Stimulated activated CD4-positive, alpha-beta T cell treated with anti-CD3 and anti-CD28 coated beads, Interleukin-15, amount 100 ng/mL, for 1 hour (primary cell): Measurements from ENCODE around the gene KIN.
"Not testable (repeated sequence)": the region's sequence is repeated elsewhere in the genome, so short reads cannot be mapped to it uniquely, and the experiment has no call there.

Experiments
- DNase-seq, 2 donors: peaks; one replicate each; pipeline ENCODE4 v3.0.0-alpha.2; 2020; ENCODE audit warnings: low read depth in 1 of 2, low spot score in 1 of 2

KIN gene

DNA sequence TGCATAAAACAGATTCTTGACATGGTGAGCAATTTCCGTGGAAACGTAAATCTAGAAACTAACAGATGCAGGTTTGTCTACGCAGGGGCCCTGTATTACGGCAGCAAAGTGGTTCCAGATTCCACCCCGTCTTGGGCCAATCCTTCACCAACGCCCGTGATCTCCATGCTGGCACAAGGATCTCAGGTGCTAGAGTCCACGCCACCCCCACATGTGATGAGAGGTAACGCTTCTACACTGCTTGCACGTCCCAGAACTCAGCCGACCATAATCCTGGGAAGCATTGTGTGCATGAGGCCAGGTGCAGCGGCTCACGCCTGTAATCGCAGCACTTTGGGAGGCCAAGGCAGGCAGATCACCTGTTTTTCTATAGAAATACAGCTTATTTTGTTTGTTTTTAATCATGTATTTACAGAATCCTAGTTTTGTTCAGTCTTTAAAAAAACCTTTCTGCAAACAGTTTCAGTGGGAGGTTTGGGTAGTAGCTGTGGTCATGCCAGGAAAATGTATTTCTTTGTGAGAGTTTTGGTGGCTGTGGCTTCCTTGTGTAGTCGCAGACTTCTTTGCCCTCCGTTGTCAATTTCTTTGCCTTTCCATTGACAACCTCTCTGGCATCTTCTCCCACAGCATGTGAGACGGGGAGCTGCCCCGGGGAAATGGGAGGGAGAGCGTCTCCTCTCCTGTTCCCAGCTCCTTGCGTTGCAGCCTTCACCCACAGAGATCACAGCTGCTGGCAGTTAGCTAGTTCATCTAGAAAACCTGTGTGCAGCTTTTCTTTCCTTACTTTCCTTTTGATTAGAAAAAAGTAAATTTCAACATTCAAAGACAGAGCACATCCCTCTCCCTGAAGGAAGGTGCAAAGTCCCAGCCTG, 49.0 kb downstream of the KIN start:
- no peak for DNase-seq

GRCh38 chr10:7734821-7735220, 53.0 kb downstream of the KIN start:
- DNase-seq = no peak

DNA sequence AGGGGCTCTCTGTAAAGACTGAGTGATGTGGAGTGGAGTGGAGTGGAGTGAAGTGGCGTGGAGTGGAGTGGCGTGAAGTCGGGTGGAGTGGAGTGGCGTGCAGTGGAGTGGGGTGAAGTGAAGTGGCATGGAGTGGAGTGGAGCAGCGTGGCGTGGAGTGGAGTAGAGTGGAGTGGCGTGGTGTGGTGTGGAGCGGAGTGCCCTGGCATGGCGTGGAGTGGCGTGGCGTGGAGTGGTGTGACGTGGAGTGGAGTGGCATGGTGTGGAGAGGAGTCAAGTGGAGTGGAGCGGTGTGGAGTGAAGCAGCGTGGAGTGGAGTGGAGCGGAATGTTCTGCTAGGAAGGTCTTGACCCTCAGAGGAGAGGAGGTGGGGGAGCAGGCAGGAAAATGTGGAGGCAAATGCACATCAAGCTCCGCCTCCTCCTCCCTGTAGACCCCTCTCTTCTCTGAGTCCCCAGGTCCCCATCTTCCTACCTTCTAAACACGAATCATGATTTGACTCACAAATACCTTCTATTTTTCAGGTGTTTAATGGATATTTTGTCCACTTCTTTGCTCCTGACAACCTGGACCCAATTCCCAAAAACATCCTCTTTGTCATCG, 64.8 kb downstream of the KIN start:
- DNase-seq = no peak

GRCh38 chr10:7720478-7720877, 67.3 kb downstream of the KIN start:
- DNase-seq = no peak

DNA sequence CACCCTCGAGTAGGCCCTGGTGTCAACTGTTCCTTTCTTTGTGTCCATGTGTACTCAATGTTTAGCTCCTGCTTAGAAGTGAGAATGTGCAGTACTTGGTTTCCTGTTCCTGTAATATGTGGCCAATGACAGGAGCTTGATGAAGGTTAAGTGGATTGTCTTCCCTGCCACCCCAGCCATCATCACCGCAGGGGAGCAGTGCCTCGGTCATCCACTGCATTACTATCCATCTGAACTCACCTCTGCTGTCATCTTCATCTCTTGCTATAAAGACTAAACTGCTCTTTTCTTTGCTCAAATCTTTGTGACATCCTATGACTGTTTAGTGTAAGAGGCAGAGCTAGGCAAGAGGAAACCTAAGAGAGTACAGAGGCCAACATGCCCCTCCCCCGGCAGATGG, 69.1 kb downstream of the KIN start:
- no peak for DNase-seq

GRCh38 chr10:7717767-7718166, 70.0 kb downstream of the KIN start:
- no peak for DNase-seq

- no peak for DNase-seq
These were observed 72.3 kb downstream of the KIN start for GRCh38 chr10:7715515-7715914.

GRCh38 chr10:7711075-7711474, 76.7 kb downstream of the KIN start:
- DNase-seq = not testable (repeated sequence)

DNA sequence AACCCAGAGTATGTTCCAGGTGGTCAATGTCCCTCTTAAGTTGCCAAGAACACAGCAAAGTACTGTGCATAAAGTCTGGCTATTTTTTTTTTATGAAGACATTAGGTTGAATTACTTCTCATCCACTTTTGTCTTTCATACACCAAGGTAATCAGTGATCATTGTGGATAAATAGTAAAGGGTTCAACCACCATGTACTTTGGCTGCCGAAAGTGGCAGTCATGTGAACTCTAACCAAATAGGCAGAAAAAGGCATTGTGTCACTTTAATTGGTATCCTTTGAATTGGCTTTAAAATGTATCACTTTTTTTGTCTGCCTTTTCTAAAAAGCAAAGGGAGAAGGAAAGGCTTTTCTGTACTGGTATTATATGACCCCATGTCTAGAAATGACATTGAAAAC, 77.3 kb downstream of the KIN start:
- DNase-seq = no peak

DNA sequence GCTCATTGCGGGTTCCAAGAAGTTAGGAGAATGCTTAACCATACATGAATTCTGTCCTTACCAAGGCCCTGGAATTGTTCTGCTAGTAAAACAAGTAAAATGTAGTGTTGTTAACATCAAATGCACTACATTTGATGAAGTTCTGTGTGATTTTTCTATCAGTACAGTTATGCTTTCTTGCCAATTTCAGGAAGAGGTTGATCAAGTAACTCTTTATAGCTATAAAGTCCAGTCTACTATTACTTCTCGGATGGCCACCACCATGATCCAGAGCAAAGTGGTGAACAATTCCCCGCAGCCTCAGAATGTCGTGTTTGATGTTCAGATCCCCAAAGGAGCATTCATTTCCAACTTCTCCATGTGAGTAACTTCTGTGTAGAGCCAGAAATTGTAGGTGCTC, 79.0 kb downstream of the KIN start:
- DNase-seq = no peak

DNA sequence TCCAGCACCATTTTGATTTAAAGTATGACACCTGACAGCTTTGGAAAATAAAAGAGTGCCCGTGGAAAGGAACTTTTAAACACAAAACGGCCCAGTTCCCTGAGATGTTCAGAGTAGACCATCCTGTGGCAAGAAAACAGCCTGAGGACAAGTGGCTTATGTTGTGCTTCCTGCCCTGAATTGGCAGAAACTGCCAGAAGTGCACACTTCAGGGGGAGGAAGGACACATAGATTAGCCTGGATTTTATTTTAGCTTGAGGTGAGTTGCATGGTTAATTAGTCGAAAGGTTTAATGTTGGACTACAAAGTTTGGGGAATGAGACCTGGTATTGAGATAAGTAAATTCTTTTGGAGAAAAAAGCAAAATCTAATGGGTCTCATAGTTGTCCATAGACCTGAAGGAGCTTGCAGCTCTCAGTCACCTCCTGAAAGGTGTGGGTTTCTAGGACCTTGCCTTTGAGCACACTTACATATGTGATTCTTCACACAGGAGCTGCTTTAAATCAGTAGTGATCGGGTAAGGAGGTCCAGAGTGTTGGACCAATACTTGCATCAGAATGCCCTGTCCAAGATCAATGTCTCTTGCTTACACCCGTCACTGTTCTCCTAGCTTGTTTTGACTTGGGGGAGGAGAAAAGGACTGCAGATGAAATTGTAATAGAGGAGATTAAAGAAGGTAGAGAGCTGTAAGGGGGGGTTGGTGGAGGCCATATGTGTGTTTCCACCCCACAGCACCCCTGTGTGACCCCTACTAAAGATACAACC, 79.8 kb downstream of the KIN start:
- no peak for DNase-seq

GRCh38 chr10:7707102-7707501, 80.7 kb downstream of the KIN start:
- no peak for DNase-seq

DNA sequence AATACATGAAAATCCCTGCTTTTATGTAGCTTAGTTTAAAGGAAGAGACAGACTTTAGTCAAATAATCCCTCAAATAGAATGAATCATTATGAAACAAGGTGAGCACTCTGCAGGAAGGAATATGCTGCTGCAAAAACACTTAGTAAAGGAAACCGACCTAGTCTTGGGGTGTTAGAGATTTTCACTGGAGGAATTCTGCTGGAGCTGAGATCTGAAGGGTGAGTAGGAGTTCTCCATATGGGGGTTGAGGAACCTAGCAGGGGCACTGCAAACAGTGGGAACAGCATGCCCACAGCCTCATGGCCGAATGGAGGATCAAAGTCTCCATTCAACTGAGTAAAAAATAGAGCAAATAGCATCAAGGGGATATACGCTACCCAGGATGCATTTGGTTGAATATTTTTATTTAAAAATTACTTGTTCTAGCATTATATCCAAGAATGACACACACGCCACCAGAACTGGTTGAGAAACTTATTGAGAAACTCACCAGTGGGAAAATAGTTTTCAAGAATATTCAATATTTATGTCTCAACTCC, 81.2 kb downstream of the KIN start:
- no peak for DNase-seq

- no peak for DNase-seq
These were observed 82.5 kb downstream of the KIN start for GRCh38 chr10:7705341-7705740.

DNA sequence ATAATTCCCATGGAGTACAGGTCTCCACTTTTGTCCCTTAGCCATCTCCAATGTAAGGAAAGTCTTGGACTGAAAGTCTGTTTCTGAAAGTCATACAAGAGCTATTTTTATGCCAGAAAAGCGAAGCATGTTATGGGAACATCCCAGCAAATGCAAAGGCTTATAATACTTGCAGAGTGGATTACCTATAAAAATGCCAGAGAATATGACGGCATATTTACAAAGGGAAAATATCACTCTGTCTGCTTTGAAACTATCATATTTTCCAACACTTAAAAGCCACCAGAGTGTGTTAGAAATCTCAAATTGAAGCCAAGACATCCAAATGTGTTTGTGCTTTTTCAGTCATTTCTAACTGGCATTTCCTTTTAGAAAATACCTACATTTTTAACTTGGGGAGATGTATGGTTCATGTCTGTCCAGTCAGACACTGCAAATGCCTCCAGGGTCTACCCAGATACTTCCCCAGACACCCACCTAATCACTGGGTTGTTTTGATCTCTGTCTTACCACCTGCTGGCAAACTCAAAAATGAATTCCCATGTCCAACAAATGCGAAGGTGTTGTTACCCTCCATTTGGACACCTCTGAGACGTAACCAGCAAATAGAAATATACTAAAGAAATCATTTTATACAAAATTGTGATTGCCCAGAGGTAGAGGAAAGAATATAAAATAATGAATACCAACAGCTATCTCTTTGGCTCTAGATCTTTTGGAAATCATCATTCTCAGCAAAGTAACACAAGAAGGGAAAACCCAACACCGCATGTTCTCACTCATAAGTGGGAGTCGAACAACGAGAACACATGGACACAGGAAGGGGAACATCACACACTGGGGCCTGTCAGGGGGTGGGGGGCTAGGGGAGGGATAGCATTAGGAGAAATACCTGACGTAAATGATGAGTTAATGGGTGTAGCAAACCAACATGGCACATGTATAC, 83.4 kb downstream of the KIN start:
- DNase-seq = no peak

DNA sequence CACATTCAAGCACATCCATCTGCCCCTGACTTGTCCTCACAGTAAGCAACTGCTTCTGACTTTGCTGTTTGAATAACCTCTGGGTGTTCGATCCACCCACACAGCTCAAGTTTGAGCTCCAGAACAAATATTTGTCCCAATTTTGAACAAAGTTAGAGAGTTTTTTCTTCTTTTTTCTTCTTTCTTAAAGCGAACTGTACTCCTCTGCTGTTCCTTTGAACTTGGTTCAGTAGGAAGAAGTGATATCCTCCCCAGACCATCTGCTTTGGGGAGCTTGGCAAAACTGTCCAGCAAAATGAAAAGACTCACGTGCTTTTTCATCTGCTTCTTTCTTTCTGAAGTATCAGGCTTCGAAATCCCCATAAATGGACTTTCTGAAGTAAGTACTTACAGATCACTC, 84.7 kb downstream of the KIN start, which contains the start of gene ITIH2:
Gene ITIH2, plus strand, starts transcription at position 177 of the 400 bp plus-strand sequence. Its CDS starts 119 bp downstream, at position 296.
- no peak for DNase-seq

DNA sequence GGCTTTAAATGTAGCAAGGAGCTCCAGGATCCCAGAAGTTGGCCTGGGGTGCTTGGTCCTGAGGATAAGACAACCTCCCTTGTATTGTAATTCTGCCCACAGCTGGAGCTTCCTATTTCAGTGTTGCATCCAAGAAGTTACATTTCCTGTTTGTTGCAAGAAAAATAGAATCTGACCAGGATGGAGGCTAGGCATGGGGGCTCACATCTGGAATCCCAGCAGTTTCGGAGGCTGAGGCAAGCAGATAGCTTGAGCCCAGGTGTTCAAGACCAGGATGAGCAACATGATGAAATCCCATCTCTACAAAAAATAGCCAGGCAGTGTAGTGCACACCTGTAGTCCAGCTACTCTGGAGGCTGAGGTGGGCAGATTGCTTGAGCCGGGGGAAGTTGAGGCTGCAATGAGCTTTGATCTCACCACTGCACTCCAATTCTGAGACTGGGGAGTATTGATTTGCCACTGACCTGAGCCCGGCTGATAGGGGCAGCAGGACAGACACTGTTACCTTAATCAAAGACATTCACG, 85.4 kb downstream of the KIN start:
- no peak for DNase-seq

- no peak for DNase-seq
These were observed 86.5 kb downstream of the KIN start for GRCh38 chr10:7701158-7701742.
